GM13977 (cell line): ENCODE data around the gene FANCB.

ENCODE experiments used
- DNase-seq: peaks from one replicate; pipeline ENCODE4 v3.0.0; 2012; ENCODE audit warnings: low spot score
- in situ Hi-C: fragments of 300-500 bp; cut with MboI; formaldehyde crosslinking; loops from one replicate; pipeline ENCODE4 v1.12.0; 2022; ENCODE audit warnings: low sequenced_read_pairs, low pct_unique_long_range_greater_than_20kb, mixed read lengths, inconsistent platforms; ENCODE audit not compliant: unreplicated experiment
- TF ChIP-seq, protein P1 (sequence below): IDR thresholded peaks from 2 replicates; pipeline ENCODE4 v1.5.1; 2012; ENCODE audit warnings: mild to moderate bottlenecking, control low read depth; ENCODE audit not compliant: insufficient read depth; ENCODE audit errors: extremely low read depth, missing control alignments

FANCB gene

DNA sequence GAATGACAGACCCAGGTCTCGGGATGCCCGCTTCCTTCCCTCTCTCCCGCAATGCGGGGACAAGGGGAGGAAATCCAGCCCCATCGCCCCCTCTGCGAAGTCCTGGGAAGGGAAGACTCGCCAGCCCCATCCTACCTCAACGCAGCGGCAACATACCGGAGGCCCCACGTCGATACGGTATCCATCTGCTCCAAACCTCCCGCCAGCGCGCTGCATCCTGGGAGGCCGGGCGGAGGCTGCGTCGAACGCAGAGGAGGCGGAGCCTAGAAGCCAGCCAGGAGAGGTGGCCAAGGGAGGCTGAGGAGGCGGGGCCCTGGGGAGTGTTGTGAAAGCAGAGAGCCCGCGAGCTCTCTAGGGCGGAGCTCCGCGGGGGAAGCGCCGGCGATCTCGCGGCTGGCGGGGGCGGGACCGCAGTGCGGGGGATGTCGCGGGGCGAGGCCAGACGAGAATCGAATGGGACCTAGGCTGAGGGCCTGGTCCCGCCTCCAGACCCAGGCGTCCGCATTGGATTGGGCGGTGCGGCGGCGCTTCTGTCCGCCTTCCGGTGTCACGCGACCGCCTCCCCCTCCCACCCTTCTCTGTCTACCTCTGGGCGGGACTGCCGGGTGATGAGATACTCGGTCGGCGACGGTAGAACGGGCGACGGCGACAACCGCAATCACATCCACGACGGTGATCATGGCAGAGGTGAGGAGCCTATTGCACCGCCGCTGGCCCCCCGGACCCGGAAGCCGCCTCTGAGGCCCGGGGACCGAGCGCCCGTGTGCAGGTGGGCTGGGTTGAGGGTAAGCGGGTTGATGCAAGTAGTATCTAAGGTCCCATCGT, at the start of gene FANCB, which contains the start of gene MOSPD2:
Gene FANCB, minus strand, starts transcription at position 219 of the 825 bp plus-strand sequence. CDS start 7,559 bp downstream, outside the sequence.
Gene MOSPD2, plus strand, starts transcription at position 571 of the 825 bp plus-strand sequence. Its CDS starts 108 bp downstream, at position 679.
- DNase-seq: peak; percentile 90
- in situ Hi-C loops: no loop called here
- TF ChIP-seq, protein P1, sequence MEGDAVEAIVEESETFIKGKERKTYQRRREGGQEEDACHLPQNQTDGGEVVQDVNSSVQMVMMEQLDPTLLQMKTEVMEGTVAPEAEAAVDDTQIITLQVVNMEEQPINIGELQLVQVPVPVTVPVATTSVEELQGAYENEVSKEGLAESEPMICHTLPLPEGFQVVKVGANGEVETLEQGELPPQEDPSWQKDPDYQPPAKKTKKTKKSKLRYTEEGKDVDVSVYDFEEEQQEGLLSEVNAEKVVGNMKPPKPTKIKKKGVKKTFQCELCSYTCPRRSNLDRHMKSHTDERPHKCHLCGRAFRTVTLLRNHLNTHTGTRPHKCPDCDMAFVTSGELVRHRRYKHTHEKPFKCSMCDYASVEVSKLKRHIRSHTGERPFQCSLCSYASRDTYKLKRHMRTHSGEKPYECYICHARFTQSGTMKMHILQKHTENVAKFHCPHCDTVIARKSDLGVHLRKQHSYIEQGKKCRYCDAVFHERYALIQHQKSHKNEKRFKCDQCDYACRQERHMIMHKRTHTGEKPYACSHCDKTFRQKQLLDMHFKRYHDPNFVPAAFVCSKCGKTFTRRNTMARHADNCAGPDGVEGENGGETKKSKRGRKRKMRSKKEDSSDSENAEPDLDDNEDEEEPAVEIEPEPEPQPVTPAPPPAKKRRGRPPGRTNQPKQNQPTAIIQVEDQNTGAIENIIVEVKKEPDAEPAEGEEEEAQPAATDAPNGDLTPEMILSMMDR: no peak

DNA sequence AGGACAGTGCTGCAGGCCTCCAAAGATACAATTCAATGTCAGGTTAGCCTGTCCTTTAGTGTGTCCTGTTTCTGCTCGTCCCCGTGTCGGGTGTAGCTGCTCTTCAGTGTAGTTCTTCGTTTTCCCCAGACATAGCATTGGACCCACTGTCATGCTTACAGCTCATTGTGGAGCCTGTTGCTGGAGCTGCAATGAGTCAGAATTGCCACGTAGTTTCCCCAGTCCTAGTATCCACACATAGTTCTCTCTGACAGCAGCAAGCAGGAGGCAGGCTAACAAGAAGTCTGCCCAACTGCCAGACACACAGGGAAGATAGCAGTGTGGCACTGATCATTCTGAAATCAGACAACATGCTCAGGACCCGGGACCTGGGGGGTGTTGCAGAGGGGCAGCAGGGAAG, 49.6 kb upstream of the FANCB start:
- in situ Hi-C loops: no loop called here
- TF ChIP-seq, protein P1: no peak
- DNase-seq: no peak

DNA sequence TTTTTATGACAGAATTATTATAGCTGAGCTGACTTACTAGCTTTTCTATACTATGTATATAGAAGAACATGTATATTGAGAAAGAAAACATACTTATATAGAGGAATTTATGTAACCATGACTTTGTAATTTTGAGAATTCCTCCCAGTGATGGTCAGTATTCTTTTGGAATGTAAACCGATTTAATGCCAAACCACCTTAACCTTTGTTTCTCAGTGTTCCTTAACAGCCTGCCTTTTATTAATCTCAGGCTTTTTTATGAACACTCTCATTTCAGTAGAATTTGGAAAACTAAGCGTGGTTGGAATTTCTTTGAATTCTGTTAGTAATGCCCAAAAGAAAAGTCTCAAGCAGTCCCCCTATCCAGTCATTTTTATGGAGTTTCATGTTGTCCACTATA, 47.3 kb upstream of the FANCB start:
- in situ Hi-C loops: no loop called here
- no peak for DNase-seq
- TF ChIP-seq, protein P1: no peak

DNA sequence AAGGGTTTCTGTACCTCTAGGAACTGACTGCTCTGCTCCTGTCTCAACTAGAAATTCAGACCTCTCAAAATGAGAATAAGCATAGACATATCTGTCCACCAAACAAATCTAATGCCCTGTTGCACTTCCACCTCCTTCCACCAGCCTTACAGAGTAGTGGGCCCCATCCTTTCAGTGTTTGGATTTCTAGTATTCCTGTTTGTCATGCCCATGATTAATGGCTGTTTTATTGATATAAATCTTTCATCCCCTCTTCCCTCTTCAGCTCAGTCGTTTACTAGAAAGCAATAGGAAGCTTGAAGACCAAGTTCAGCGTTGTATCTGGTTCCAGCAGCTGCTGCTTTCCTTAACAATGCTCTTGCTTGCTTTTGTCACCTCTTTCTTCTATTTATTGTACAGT, 46.5 kb upstream of the FANCB start:
- TF ChIP-seq, protein P1: no peak
- in situ Hi-C loops: no loop called here

DNA sequence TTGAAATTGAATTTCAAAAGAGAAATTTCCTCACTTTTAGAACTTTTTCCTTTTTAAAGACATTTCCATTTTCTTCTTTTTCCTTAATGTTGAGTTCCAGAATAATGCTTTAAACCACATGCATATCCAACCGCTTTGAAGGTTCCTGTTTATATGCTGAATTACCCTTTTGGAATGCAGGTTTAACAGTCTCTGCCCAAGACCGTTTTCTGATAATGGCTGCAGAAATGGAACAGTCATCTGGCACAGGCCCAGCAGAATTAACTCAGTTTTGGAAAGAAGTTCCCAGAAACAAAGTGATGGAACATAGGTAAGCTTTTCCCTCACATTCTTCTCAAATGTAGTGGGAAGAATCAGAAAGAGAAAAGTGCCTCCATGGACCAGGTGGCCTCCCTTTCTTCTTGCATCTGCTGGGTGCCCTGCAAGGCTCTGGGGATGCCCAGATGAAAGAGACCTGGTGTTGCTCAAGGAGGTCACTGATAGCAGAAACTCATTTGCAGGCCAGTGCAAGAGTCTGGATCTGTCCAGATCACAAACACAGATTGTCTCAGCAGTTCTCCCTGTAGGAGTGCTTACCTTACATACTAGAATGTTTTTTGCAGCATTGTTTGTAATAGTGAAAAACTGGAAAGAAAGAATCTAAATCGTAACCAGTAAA, 43.3 kb upstream of the FANCB start:
- in situ Hi-C loops: no loop called here
- TF ChIP-seq, protein P1: no peak
- no peak for DNase-seq

More for the DNA sequence above, 46.5 kb upstream of the FANCB start:
- no peak for DNase-seq

DNA sequence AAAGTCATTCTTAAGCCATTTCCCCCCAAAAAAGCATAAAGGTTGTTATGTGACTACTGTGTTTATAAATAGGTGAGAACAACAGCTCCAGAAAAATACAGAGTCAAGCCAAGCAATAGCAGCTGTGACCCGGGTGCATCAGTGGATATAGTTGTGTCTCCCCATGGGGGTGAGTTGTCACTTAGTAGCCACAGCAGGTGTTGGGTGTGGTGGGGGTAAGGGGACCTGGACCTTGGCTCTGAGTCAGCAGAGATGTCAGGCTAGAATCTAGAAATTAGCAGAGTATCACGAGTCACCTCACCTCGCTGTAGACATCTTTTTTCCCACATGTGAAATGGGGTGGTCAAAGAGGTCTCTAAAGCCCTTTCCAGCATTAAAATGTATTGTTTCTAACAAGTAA, 42.7 kb upstream of the FANCB start:
- TF ChIP-seq, protein P1: no peak
- in situ Hi-C loops: no loop called here

More for the DNA sequence above, 42.7 kb upstream of the FANCB start:
- DNase-seq: no peak
